HL-60 (cell line): ENCODE results near the gene STOX2.

Experiments
- DNase-seq, 2 experiments: peaks; one replicate each; pipeline ENCODE4 v3.0.0-alpha.2; 2010 to 2020; ENCODE audit warnings: low read depth in 1 of 2, low spot score in 1 of 2
- H3K27ac ChIP-seq: fragments of 250-450 bp; sonication (Bioruptor Pico); replicated peaks from 2 replicates; pipeline ENCODE4 v1.5.1; 2020; ENCODE audit warnings: mild to moderate bottlenecking, moderate library complexity
- H3K27me3 ChIP-seq: fragments of 250-450 bp; sonication (Bioruptor Pico); 2 replicates; pipeline ENCODE4 v1.5.1; 2021; ENCODE audit warnings: mild to moderate bottlenecking, moderate library complexity; ENCODE audit not compliant: insufficient read depth, poor library complexity, severe bottlenecking
- H3K4me3 ChIP-seq: replicated peaks from 2 replicates; pipeline ENCODE4 v1.5.1; 2011; ENCODE audit warnings: mild to moderate bottlenecking, control low read depth, low read length; ENCODE audit not compliant: insufficient read depth
- CTCF ChIP-seq: IDR thresholded peaks from one replicate; pipeline ENCODE4 v1.5.1; 2011; ENCODE audit warnings: low read length, control low read depth, inconsistent platforms; ENCODE audit not compliant: insufficient read depth
- GABPA ChIP-seq: IDR thresholded peaks from 2 replicates; pipeline ENCODE4 v1.6.1; 2012; ENCODE audit warnings: low read depth
- POLR2AphosphoS5 ChIP-seq: IDR thresholded peaks from 2 replicates; pipeline ENCODE4 v1.6.1; 2012; ENCODE audit warnings: low read depth
- REST ChIP-seq: IDR thresholded peaks from 2 replicates; pipeline ENCODE4 v1.6.1; 2012; ENCODE audit warnings: low read depth; ENCODE audit not compliant: insufficient replicate concordance
- SPI1 ChIP-seq: IDR thresholded peaks from 2 replicates; pipeline ENCODE4 v1.6.1; 2012; ENCODE audit warnings: low read depth, mild to moderate bottlenecking, borderline replicate concordance

Gene STOX2

DNA sequence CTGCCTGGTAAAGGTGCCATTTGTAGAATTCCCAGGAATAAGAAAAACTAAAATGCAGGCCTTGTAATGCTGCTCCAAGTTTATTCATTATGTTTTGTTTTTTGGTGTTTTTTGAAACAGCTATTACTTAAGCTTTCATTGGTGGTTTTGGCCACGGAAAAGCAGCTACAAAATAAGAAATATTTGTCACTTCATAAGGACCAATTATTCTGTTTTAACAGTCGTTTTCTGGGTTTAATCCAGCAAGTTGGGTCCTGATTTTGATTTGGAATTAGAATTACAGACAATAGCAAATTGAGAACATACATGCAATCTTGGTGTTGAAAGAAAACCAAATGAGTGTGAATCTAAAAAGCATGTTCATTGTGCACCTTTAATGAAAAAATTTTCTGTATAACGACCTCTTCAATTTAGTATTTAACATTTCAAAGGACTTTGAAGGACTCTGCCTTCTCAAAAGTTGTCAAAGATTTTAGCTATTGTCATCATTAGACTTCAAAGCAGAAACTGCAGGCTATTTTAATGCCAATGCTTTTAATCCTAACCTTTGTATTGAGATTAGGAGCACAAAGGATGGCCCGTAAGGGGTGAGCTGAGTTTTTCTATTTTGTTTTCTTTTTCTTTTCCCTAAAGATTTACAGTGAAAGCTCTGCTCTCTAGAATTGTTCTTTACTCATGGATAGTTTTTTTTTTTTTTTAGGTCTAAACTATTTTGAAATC lies 26.7 kb upstream of the STOX2 start:
- Histone ChIP-seq H3K4me3 (no peak overlapping the region), H3K27me3 (no peaks in the 10 kb centered on the region), H3K27ac (no peak overlapping the region)
- DNase-seq = no peak
- TF ChIP-seq CTCF = no peak
- no peak for TF ChIP-seq SPI1
- TF ChIP-seq REST = no peak
- TF ChIP-seq GABPA = no peak

DNA sequence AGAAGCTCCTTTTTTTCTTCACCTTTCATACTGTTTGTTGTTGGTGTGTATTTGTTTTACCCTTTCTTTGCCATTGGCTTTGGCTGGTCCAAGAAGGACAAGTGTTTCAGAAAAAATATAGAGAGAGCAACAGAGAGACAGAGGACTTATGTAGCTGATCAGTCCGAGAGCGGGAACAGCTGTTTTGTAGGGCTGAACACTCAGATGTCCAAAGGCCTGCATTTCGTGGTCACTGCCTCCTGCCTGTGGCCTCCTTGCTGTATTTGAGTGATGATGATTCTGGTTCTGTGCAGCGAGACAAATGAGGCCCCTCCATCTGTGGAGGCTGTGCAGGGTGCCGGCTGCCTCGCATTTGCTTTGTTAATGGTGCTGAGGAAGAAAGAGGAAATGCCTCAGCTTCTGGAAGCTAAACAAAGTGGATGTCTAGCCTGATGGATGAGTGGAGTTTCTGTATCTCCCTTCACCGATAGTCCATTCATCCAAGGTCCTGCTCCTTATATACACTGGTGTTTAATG lies 19.8 kb upstream of the STOX2 start:
- no peak for DNase-seq
- H3K27me3 ChIP-seq = no peaks in the 10 kb centered on the region
- H3K4me3 ChIP-seq = no peak overlapping the region
- H3K27ac ChIP-seq = no peak overlapping the region
- peak; percentile 15; the same call in 1 of the 2 replicates for TF ChIP-seq SPI1
- TF ChIP-seq GABPA = no peak
- TF ChIP-seq CTCF = no peak

DNA sequence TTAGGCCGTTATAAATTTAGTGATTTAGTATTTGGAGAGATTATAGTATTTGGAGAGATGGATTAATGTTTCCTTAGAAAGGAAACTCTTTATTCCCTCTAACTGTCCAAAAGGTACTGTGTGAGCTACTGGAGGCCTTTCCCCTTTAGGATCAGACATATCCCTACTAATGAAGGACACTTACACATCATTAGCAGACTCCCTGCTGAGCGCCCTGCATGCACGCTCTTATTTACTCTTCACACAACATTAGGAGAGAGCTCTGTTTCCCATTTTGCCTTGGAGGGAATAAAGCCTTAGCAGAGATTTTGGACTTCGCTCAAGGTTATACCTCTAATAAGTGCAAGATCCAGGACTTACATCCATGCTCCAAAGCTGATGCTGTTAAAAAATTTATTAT lies 17.8 kb upstream of the STOX2 start:
- DNase-seq = no peak

More for the DNA sequence above, 17.8 kb upstream of the STOX2 start:
- H3K4me3 ChIP-seq = no peak overlapping the region
- H3K27me3 ChIP-seq = no peaks in the 10 kb centered on the region
- no peak overlapping the region for H3K27ac ChIP-seq
- TF ChIP-seq SPI1 = no peak
- TF ChIP-seq REST = no peak
- TF ChIP-seq GABPA = no peak
- TF ChIP-seq CTCF = no peak
- TF ChIP-seq POLR2AphosphoS5 = no peak
